ENCODE measurements around the gene KCND1.
"Not testable (repeated sequence)": the region's sequence is repeated elsewhere in the genome, so short reads cannot be mapped to it uniquely, and the experiment has no call there.

Gene KCND1

GRCh38 chrX:48992341-48992740 lies 20.7 kb upstream of the KCND1 start:
- no peak for TF ChIP-seq CTCF (conservative IDR thresholded peaks at IDR 0.05; ENCODE audit: low read depth, low read length)
- H3K4me3 ChIP-seq (ENCODE audit: low read depth, low read length) = no peak overlapping the region
- DNase-seq (ENCODE audit: low read depth) = no peak

GRCh38 chrX:48989483-48989882 lies 17.8 kb upstream of the KCND1 start:
- no peak for TF ChIP-seq CTCF (conservative IDR thresholded peaks at IDR 0.05; ENCODE audit: low read depth, low read length)
- no peak overlapping the region for H3K4me3 ChIP-seq (ENCODE audit: low read depth, low read length)
- DNase-seq (ENCODE audit: low read depth) = no peak

GRCh38 chrX:48983896-48984295 lies 12.3 kb upstream of the KCND1 start:
- no peak overlapping the region for H3K4me3 ChIP-seq (ENCODE audit: low read depth, low read length)
- no peak for TF ChIP-seq CTCF (conservative IDR thresholded peaks at IDR 0.05; ENCODE audit: low read depth, low read length)
- no peak for DNase-seq (ENCODE audit: low read depth)

- no peak for TF ChIP-seq CTCF (conservative IDR thresholded peaks at IDR 0.05; ENCODE audit: low read depth, low read length)
- DNase-seq (ENCODE audit: low read depth) = no peak
- H3K4me3 ChIP-seq (ENCODE audit: low read depth, low read length) = no peak overlapping the region
Observed at GRCh38 chrX:48983081-48983480, 11.4 kb upstream of the KCND1 start.

- DNase-seq (ENCODE audit: low read depth) = no peak
- TF ChIP-seq CTCF (conservative IDR thresholded peaks at IDR 0.05; ENCODE audit: low read depth, low read length) = no peak
- H3K4me3 ChIP-seq (ENCODE audit: low read depth, low read length) = no peak overlapping the region
Observed at GRCh38 chrX:48981178-48981577, 9.5 kb upstream of the KCND1 start.

- not testable (repeated sequence) for DNase-seq (ENCODE audit: low read depth); H3K4me3 ChIP-seq (ENCODE audit: low read depth, low read length)
Observed at GRCh38 chrX:48980341-48980740, 8.7 kb upstream of the KCND1 start.

GRCh38 chrX:48978226-48978625 lies 6.6 kb upstream of the KCND1 start:
- no peak for DNase-seq (ENCODE audit: low read depth)
- no peak for TF ChIP-seq CTCF (conservative IDR thresholded peaks at IDR 0.05; ENCODE audit: low read depth, low read length)
- no peak overlapping the region for H3K4me3 ChIP-seq (ENCODE audit: low read depth, low read length)

GRCh38 chrX:48976086-48976485 lies 4.4 kb upstream of the KCND1 start:
- no peak for TF ChIP-seq CTCF (conservative IDR thresholded peaks at IDR 0.05; ENCODE audit: low read depth, low read length)
- DNase-seq (ENCODE audit: low read depth) = no peak
- H3K4me3 ChIP-seq (ENCODE audit: low read depth, low read length) = no peak overlapping the region
